ENCODE measurements around the gene GMPS. TPM values are rescaled to one million over a fixed set of nuclear protein-coding genes. Genes with fewer than 3 reads are reported as not detected.

Gene GMPS
- total and polyA plus RNA-seq, 2 of the 13 experiments (the other 11 are each of a cell fraction or from before 2014, with no cell fraction given) = 29.6 to 85.5 TPM

- TF ChIP-seq, protein P1, sequence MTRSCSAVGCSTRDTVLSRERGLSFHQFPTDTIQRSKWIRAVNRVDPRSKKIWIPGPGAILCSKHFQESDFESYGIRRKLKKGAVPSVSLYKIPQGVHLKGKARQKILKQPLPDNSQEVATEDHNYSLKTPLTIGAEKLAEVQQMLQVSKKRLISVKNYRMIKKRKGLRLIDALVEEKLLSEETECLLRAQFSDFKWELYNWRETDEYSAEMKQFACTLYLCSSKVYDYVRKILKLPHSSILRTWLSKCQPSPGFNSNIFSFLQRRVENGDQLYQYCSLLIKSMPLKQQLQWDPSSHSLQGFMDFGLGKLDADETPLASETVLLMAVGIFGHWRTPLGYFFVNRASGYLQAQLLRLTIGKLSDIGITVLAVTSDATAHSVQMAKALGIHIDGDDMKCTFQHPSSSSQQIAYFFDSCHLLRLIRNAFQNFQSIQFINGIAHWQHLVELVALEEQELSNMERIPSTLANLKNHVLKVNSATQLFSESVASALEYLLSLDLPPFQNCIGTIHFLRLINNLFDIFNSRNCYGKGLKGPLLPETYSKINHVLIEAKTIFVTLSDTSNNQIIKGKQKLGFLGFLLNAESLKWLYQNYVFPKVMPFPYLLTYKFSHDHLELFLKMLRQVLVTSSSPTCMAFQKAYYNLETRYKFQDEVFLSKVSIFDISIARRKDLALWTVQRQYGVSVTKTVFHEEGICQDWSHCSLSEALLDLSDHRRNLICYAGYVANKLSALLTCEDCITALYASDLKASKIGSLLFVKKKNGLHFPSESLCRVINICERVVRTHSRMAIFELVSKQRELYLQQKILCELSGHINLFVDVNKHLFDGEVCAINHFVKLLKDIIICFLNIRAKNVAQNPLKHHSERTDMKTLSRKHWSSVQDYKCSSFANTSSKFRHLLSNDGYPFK (CRISPR knock-in tag; IDR thresholded peaks at IDR 0.05; ENCODE audit: borderline replicate concordance) = no peak
- TF ChIP-seq TEAD2 (CRISPR knock-in tag; IDR thresholded peaks at IDR 0.05) (no peak), ZNF326 (CRISPR knock-in tag; IDR thresholded peaks at IDR 0.05; ENCODE audit: borderline replicate concordance) (no peak), SMAD3 (CRISPR knock-in tag; IDR thresholded peaks at IDR 0.05) (no peak), ZFX (CRISPR knock-in tag; IDR thresholded peaks at IDR 0.05; ENCODE audit: low read depth) (no peak)
- TF ChIP-seq, protein P2, sequence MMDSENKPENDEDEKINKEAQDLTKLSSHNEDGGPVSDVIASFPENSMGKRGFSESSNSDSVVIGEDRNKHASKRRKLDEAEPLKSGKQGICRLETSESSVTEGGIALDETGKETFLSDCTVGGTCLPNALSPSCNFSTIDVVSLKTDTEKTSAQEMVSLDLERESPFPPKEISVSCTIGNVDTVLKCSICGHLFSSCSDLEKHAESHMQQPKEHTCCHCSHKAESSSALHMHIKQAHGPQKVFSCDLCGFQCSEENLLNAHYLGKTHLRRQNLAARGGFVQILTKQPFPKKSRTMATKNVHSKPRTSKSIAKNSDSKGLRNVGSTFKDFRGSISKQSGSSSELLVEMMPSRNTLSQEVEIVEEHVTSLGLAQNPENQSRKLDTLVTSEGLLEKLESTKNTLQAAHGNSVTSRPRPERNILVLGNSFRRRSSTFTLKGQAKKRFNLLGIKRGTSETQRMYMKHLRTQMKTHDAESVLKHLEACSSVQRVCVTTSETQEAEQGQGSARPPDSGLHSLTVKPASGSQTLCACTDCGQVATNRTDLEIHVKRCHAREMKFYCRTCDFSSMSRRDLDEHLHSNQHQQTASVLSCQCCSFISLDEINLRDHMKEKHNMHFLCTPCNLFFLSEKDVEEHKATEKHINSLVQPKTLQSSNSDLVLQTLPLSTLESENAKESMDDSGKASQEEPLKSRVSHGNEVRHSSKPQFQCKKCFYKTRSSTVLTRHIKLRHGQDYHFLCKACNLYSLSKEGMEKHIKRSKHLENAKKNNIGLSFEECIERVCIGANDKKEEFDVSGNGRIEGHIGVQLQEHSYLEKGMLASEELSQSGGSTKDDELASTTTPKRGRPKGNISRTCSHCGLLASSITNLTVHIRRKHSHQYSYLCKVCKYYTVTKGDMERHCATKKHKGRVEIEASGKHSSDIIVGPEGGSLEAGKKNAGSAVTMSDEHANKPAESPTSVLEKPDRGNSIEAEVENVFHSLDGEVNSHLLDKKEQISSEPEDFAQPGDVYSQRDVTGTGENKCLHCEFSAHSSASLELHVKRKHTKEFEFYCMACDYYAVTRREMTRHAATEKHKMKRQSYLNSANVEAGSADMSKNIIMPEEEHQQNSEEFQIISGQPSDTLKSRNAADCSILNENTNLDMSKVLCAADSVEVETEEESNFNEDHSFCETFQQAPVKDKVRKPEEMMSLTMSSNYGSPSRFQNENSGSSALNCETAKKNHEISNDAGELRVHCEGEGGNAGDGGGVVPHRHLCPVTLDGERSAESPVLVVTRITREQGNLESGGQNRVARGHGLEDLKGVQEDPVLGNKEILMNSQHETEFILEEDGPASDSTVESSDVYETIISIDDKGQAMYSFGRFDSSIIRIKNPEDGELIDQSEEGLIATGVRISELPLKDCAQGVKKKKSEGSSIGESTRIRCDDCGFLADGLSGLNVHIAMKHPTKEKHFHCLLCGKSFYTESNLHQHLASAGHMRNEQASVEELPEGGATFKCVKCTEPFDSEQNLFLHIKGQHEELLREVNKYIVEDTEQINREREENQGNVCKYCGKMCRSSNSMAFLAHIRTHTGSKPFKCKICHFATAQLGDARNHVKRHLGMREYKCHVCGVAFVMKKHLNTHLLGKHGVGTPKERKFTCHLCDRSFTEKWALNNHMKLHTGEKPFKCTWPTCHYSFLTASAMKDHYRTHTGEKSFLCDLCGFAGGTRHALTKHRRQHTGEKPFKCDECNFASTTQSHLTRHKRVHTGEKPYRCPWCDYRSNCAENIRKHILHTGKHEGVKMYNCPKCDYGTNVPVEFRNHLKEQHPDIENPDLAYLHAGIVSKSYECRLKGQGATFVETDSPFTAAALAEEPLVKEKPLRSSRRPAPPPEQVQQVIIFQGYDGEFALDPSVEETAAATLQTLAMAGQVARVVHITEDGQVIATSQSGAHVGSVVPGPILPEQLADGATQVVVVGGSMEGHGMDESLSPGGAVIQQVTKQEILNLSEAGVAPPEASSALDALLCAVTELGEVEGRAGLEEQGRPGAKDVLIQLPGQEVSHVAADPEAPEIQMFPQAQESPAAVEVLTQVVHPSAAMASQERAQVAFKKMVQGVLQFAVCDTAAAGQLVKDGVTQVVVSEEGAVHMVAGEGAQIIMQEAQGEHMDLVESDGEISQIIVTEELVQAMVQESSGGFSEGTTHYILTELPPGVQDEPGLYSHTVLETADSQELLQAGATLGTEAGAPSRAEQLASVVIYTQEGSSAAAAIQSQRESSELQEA (CRISPR knock-in tag; IDR thresholded peaks at IDR 0.05; ENCODE audit: not compliant biosample characterization) = no peak
These were observed 759 bp upstream of the GMPS start (continued) for GRCh38 chr3:155869691-155870090.
